GM18519 (cell line): Measurements from ENCODE around the gene AKAP13.

Source experiments
- ATAC-seq: cut with Tn5 transposase; IDR thresholded peaks from one replicate; pipeline ENCODE4 v1.9.1; 2021; ENCODE audit warnings: mild to moderate bottlenecking, moderate library complexity; ENCODE audit not compliant: unreplicated experiment, low FRiP score

AKAP13 gene

GRCh38 chr15:85493260-85493659 lies 112.9 kb downstream of the AKAP13 start:
- no peak for ATAC-seq

DNA sequence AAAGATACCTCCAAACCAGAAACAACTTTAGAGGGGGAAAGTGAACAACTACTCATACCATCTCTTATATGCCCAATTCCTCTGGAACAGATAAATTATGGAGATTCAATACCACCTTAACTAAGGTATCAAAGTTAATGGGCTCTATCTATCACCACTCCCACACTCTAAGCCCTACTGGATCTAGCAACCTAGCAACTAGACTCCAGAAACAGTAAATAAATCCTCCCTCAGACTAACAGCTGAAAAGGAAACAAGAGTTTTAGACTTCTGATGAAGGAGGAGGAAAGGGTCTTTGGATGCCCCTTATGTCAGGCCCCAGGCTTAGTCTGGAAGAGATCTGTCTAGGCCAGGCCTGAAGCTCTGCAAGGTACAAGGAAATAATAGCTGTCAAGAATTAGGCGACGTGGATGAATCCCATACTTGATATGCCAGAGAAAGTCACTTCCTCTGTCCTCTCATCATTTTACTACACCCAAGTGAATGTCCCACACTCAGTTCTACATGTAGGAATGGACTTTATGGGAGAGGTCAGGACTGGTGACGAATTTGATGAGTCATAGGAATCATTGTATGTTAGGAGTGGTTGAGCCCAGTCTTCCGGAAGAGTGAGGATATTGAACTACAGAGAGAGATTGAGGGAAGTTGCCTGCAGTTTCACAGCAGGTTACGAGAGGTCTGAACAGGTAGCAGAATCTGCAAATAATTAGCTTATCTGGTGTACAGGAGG lies 113.8 kb downstream of the AKAP13 start:
- no peak for ATAC-seq

DNA sequence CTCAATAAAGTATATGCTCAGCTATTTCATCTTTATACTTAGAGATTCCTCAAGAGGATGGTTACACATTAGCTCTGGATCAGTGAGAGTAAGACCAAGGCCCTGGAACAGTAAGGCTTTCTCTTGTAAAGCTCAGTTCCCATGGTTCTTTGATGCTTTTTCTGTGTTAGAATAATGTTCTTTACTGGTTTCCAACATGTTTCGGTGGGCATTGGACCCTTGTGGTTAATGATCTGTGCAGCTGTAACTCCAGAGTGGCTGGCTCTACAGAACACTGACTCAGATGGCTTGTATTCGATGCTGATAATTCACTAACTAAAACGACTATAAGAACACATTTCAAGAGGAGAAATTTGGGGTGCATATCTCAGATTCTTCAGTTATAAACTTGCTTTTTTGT lies 114.7 kb downstream of the AKAP13 start:
- no peak for ATAC-seq

DNA sequence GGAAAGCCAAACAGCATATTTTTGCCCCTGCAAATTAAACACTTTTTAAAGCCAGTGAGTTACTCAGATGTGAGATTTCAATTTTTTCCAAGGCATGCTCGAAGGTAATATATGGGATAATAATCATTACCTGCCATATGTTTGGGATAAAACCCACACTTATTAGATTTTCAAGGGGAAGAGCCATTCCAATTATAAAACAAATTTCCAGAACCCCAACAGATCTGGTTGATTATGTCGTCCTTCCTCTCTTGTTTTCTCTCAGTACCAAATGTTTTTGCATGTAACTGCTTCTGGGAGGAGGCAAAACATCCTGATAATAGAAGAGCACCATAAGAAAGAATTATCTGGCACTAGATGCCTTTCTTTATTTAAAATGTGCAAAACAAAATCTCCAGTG lies 115.1 kb downstream of the AKAP13 start:
- ATAC-seq = no peak

DNA sequence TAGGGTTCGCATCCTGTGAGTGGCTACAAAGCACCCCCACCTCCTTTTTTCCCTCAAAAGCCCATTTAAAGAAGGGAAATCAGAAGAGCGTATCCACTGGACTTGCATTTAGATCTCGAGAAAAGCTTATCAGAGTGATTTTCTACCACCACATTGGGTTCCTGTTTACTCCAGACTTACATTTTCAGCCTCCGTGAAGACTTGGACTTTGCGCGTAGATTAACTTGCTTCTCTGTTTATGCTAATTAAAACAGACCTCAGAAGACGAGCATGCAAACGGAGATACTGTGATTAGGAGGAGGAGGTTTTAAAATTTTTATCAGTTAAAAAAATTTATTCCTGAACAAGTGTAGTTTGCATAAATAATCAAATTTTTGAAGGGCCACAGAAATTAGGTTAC lies 115.7 kb downstream of the AKAP13 start:
- ATAC-seq = no peak

DNA sequence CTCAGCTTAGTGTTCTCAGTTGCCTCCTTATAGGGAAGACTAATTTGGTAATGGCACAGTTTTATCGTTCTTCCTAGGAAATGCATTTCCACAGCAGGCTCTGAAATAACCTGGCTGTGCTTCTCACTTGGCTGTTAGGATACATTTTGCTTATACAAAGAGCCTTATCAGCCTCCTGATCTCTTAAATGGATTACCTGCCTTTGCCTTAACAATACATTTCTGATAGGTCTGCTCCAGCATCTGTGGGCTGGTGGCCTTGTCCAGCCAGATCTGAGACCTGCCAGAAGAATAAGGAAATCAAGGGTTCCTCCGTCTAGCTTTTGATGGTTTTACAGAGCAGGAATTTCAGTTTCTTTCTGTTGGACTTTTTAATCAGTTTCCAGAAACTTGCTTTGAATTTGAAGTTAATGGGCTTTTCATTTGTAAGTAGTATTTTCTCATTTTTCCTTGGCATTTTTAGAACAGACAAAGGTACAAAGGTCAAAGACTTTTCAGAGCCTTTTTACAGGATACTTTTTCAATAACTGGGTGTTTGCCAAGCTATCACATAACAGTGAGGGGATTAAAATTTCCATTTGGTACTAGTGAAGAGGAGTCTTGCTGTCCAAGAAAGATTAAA lies 116.3 kb downstream of the AKAP13 start:
- no peak for ATAC-seq

DNA sequence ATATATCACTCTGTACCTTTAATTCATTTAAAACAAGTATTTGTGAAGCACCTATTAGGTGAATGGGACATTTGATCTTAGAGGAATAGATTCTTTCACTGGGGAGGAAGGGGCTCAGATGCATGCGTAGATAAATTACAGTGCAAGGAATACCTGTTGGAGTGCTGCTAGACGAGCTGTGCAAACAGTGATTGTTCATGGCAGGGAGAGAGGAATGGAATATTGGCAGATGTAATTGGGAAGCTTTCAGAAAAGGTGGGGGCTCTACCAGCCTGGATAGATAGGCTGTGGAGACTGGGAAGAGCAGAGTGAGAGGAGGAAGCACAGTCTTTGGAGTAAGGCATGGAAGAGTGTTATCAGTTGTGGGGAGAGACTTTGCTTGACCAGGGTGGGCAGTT lies 116.8 kb downstream of the AKAP13 start:
- no peak for ATAC-seq

GRCh38 chr15:85498471-85498870 lies 118.1 kb downstream of the AKAP13 start:
- no peak for ATAC-seq

GRCh38 chr15:85499371-85499887 lies 119.0 kb downstream of the AKAP13 start:
- ATAC-seq = no peak

- no peak for ATAC-seq
Measured at GRCh38 chr15:85500060-85500708, 119.8 kb downstream of the AKAP13 start.

DNA sequence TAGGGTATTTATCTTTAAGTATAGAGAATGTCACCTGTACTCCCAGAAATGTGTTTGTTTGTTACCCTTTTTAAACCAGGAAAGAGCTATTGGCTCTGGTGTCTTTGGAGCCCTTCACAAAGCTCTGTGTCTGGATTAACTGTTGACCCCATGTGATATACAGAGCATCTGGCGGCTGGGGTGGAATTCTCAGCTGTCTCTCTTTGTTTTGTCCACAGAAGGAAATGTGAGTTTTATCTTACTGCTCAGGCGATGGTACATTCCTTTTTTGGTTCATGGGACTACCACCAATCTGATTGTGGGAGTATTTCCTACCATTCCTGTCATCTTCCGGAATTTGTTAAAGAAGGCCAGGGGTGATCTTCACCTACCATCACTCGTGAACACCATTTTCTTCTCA lies 120.3 kb downstream of the AKAP13 start:
- no peak for ATAC-seq

GRCh38 chr15:85501574-85501973 lies 121.2 kb downstream of the AKAP13 start:
- ATAC-seq = no peak

GRCh38 chr15:85503151-85503799 lies 122.9 kb downstream of the AKAP13 start:
- ATAC-seq = no peak

DNA sequence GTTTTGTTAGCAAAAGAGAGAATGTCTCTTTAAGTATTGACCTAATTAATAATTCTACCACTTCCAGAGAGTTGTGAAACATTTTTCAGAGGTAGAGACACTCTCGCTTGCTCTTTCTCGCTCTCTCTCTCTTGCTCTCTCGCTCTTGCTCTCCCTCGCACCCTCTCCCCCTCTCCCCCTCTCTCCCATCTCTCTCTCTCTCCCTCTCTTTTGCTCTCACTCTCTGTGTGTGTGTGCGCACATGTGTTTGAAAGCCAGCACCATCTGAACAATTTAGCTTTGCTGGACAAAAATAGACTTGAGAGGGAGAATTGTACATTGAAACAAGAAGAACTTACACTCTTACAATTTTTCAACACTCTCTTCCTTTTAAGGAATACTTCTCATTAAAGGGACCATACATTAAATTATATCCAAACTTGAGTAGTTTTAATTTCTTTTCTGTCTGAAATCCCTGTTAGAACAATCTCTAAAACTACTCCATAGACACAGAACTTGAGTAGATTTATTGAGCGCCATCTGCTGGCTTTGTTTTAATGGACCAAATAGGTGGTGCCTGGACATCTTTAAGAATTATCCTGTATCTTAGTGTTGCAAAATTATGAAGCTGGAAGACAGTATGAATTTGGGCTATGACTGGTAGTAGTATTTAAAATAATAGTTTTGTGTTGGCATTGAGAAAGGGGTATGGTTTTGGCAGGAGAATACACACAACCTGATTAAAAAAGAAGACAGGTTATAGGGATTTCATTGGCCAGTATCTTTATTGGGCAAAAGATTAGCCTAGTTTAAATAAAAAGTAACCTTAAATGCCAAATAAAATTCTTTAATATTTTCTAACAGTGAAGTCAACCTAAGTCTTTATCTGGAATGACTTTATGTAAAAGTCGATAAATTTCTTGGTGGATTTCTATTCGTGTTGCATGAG lies 124.6 kb downstream of the AKAP13 start:
- no peak for ATAC-seq

DNA sequence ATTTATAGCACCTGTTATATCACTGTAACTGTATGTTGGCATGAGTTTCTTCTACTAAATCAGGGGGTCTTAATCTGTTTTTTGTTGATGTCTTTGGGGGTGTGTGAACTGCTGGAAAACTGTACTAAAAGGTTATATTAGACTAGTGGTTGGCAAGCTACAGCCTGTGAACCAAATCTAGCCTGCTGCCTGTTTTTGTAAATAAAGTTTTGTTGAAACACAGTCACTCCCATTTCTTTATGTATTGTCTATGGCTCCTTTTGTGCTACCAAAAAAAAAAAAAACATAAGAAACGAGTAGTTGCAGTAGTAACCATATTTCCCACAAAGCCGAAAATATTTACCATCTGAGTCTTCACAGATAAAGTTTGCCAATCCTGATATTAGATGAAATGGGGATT lies 126.7 kb downstream of the AKAP13 start:
- ATAC-seq = no peak

GRCh38 chr15:85509973-85510372 lies 129.6 kb downstream of the AKAP13 start:
- ATAC-seq = no peak

DNA sequence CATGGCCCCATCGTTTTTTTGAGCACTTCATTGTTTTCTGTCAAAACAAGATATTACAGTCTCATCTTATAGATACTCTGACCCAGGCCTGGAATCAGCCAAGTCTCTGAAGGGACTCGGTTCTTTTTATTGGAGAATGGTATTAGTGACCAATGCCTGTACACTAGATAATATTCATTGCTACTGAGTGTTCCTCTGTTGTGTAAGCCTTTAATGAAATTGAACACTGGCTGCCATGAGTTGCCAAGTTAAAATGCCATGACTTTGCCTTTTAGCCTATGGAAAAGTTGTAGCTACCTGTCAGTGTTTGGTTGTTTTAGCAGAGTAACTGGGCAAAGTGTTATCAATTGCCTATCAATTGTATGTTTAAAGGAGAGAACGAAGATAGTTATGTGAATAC lies 134.0 kb downstream of the AKAP13 start:
- ATAC-seq = no peak

DNA sequence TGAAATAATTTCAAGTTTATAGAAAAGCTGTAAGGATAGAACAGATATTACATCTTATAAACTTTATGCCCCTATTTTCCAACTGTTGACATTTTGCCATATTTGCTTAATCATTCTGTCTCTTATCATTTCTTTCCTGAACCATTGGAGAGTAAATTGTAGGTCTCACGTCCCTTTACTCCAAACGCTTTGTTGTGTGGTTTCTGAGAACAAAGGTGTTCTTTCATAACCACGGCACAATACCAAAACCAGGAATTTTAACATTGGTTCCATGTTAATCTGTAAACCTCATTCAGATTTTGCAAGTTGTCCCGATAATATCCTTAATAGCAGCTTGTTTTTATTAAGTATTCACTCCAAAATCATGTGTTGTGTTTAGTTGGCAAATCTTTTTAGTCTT lies 134.8 kb downstream of the AKAP13 start:
- no peak for ATAC-seq

DNA sequence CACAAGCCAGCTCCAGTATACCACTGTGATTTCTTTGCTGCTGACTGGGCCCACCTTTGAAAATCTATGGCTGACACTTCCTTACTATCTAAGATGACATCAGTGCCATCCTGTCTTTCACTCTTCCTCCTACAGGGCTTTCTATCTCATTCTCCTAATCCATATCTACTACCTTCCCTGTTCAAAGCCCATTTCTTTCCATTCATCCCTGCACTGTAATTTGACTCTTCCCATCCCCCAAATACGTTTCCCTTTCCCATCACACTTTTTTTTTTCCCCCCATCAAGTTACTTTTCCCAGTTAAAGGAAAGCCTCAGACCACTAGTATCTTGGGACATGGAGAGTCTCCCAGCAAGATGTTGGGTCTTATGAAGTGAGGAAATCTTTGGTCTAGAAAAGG lies 136.7 kb downstream of the AKAP13 start:
- ATAC-seq = no peak
